Stimulated activated naive CD8-positive, alpha-beta T cell treated with anti-CD3 and anti-CD28 coated beads, Interleukin-15, Interleukin-2, amounts not matched to agents 100 U/mL and 50 U/mL, for 24 hours (primary cell): ENCODE data around the gene TSC22D3.

Source experiments
- ATAC-seq: fragments of 150-1000 bp; cut with Tn5 transposase; one replicate; pipeline ENCODE4 v1.10.0; 2021
- DNase-seq: peaks from one replicate; pipeline ENCODE4 v3.0.0; 2021

Gene TSC22D3

GRCh38 chrX:107760304-107761077, 15.1 kb downstream of the TSC22D3 start:
- no peak for DNase-seq
- ATAC-seq: no peak

GRCh38 chrX:107758231-107758766, 17.3 kb downstream of the TSC22D3 start:
- ATAC-seq (no peak), DNase-seq (no peak)

DNA sequence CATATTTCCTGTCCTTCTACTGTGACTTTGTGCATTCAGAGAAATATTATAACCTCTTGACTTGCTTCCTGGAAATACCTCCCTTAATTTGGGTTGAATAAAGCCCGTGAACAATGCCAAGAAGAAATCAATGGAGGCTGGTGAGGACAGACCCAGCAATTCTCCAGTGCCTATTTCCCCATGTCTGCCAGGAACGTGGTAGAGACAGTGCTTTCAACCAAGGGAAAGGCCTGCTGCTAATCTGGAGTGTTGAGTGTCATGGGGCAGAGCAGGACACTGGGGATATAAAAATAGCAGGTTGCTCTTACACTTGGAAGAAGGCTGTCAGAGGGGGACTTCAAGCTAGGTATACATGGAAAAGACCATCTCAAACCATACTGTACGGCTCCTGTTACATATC, 19.9 kb downstream of the TSC22D3 start:
- ATAC-seq (no peak), DNase-seq (no peak)

GRCh38 chrX:107753187-107753586, 22.4 kb downstream of the TSC22D3 start:
- DNase-seq (no peak), ATAC-seq (no peak)

DNA sequence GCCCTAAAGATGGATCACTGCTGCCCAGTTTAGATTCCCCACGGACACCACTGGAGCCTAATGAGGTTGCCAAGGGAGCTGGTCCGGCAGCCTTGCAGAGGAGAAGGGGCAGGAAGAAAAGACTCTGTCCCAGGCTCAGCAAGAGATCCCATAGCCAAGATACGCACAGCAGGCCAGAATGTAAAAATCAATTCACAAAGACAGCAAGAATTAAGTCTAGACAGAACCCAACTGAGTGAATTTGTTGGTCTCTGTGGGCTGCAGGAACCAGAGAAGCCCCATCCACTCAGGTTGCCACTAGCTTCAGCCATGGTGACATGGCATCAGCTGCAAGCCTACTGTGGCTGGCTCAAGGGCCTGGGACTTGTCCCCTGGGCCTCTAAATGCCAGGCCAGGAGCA, 22.9 kb downstream of the TSC22D3 start:
- no peak for DNase-seq

DNA sequence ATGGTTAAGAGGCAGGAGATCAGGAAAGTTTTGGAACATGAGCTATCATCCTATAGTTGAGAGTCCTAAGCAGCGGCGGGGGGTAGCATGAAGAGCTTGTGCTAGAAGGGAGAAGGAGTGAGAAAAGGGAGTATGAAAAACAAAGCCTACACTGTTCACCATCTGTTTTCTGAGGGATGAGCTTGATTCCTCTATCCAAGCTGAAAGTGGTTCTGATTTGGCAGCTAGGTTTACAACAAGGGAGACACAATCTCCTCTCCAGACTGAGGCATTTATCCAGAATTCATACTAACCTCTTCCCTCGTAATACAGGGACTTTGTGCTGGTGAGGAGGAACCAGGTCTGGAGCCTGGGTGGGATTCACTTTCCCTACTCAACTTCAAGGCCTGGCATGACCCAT, 23.5 kb downstream of the TSC22D3 start:
- DNase-seq: no peak
- no peak for ATAC-seq

More for the DNA sequence above, 22.9 kb downstream of the TSC22D3 start:
- ATAC-seq: no peak

DNA sequence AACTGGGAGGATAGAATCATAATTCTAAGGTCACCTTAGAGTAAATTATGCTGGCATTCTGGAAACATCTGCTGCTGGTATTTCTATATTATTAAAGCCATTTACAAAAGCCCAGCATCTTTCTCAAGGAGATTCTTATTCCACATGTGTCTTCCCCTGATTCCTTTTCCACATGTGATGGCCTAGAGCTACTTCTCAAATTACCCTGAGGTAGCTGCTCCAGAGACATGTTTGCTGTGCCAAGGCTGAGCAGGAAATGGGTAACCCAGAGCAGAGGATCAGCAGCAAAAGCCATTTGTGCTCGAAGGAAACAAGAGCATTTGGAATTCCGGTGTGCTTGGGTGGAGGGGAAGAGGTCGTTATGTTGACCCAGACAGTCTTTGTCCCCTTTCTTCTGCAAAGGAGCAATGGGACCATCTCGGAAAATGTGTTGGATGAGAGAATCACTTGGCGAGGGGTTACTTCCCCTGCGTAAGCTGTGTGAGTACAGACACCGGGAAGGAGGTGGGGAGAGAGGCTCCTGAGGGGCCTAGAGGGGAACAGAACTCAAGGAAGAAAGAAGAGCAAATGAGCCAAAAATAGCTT, 24.6 kb downstream of the TSC22D3 start:
- DNase-seq (no peak), ATAC-seq (no peak)

DNA sequence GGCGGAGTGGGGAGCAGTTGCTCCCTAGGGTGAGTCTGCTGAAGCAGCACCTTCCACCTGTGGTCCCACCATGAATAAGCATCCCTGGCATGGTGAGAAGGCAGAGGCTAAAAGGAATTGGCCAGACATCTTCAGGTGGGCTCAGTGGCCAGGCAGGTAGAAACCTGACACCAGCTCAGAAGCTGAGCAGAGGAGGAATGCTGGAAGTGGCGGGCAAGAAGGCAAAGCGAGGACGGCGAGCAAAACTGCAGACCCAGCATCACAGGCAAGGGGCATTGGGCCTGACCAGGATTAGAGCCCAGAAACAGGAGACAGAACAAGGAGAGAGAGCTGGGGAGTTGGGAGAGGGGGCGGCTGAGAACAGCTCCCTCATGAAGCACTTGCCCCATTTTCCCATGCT, 25.3 kb downstream of the TSC22D3 start:
- DNase-seq: no peak
- ATAC-seq: no peak

GRCh38 chrX:107748506-107748905, 27.1 kb downstream of the TSC22D3 start:
- DNase-seq (no peak), ATAC-seq (no peak)

DNA sequence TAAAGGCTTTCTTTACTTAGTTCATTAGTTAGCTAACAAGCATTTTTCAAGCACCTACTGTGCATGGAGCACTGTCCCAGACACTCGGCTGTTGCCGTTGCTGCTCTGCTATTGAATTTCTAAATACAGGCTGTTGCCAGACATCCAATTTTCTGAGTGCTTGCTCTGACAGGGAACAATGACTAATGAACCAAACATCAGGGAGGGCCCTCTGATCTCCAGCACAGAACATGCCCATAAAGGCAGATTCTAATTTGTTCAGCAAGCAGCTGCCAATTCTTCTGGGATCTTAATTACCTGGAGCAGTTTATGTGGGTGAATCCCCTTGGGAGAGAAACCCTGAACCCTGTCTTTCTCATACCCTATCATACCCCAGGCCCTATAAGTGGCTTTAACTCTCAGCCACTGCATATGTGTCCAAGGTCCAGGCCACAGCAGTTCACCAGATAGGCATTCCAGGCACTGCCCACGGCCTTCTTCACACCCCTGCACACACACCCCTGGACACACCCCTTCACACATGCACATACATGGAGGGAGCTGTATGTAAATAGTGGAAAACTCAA, 27.9 kb downstream of the TSC22D3 start:
- ATAC-seq (no peak), DNase-seq (no peak)

DNA sequence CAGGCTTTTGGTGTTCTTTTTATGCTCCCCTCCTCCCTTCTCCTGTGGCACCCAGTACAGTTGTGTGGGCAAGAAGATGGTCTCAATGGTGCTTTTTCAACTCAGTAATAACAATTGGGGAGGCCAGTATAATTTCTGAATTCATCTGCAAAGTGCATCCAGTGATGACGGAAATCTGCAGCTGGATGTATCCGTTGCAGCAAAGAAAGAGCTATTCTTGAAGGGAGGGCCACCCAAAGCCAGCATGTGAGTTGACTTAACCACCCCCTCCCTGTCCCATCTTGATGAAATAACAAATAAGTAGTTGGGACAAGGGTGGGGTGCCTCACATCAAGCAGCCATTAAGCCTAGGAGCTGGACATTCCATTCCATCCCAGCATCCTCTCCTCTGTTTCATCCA, 30.7 kb downstream of the TSC22D3 start:
- DNase-seq: no peak
- ATAC-seq: no peak

- ATAC-seq: no peak
- no peak for DNase-seq
Observed at GRCh38 chrX:107743995-107744394, 31.6 kb downstream of the TSC22D3 start.

DNA sequence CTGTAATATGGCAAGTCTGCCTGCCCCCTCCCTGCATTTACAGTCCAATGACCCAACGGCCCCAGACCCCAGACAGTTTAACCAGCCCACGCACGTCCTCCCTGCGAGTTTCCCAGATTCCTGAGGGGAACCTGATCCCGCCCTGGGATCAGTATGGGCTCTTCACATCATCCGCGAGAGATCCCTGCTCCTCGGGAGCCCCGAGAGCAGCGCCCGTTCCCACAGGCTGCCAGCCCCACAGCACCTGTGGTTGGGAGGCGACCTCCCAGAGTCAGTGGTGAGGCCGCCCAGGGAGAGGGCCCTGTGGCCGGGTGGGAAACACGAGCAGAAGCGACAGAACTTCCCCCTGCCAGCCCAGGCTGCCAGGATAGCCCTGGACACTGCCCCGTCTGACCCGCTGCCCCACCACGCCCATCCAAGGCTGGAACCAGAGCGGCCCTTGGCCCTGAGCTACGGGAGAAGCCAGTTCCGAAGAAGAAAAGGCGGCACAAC, 32.8 kb downstream of the TSC22D3 start:
- ATAC-seq: no peak

GRCh38 chrX:107741404-107741790, 34.2 kb downstream of the TSC22D3 start:
- DNase-seq (no peak), ATAC-seq (no peak)

More for the DNA sequence above, 32.8 kb downstream of the TSC22D3 start:
- no peak for DNase-seq

DNA sequence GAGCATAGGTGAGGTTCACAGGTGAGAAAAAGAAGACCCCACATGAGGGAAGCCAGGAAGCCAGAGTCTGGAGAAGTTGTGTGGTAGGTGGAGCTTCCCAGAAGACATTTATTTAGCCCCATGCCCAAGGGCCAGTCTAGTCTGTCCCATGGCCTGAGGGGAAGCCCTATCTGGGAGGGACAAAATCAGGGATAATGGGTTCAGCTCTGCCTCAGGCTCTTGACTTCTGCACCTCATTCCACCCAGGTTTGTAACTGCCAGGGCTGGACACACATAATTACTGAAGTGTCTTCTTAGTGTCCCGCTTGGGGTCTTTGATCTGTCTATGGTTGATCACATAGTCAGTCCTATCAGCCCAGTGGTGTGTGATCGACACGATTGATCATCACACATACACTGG, 36.0 kb downstream of the TSC22D3 start:
- DNase-seq (no peak), ATAC-seq (no peak)

GRCh38 chrX:107738768-107739167, 36.8 kb downstream of the TSC22D3 start:
- no peak for ATAC-seq

DNA sequence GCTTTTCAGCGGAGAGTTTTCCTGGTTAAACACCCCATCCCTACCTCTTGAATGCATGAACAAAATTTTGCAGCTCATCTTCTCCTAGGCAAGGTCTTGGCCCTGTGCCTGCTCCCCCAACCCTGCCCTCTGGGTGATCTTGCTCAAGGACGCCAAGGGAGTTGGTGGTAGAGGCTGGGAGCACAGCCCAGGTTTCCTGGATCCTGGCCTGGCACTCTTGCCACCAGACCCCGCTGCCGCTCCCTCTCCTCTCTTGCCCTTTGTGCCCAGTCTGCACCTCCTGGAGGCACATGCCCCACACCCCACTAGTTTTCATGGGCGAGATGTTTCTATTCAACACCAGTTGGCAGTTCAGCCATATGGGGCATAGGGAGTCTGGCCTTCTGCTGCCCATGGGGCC, 37.3 kb downstream of the TSC22D3 start:
- DNase-seq: no peak
- ATAC-seq: no peak

More at GRCh38 chrX:107738768-107739167, 36.8 kb downstream of the TSC22D3 start:
- no peak for DNase-seq

GRCh38 chrX:107736781-107737531, 38.6 kb downstream of the TSC22D3 start:
- ATAC-seq: no peak
- DNase-seq: no peak

- ATAC-seq (no peak), DNase-seq (no peak)
Observed at GRCh38 chrX:107734646-107735045, 40.9 kb downstream of the TSC22D3 start.

DNA sequence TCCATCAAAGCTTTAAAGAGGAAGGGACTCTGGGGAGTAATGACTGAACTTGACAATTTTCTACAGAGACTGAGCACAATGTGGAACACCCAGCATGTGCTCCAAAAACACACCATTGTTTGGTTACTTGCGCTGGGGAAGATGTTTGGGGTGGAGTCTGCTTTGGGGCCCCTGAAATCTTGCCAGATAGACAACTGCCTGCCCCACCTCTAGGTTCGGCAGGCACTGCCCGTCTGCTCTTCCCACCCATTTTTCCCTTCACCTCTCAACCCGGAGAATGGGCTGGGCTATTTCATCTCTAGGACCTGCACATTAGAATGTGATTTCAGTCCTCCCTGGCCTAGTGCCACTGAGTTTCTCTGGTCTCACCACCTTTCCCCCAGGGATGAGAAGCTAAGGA, 41.9 kb downstream of the TSC22D3 start:
- DNase-seq (no peak), ATAC-seq (no peak)

DNA sequence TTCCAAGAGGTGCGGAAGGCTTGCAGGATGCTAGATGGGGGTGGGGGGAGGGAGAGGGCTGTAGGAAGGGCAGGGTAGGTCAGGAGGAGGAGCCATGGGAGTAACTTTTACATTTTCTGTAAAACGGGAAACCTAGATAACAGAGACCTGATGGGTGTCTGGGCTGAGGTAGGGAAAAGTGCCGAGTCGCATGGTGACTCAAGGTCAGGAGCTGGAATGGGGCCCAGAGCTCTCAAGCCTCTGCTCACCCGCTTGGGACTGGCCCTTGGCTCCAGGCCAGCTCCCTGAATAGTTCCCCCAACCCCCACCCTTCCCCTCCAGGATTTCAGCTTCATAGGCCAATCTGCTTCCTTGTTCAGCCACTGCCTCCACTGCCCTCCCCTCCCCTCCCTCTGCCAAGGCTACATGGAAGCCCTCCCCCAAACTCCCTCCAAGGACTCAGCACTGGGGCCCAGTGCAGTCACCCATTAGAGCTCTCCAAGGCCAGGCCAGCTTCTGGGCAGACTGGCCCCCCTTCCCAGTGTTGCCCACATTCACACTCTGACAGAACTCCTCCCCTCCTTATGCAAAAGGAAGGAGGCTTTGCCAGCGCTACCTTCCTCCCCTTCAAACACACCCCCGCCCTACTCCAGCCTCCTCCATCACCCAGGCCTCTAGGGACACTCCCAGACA, 43.6 kb downstream of the TSC22D3 start:
- ATAC-seq (no peak), DNase-seq (no peak)
